ENCODE data around the gene AGBL4. TPM values are rescaled to one million over a fixed set of nuclear protein-coding genes. Genes with fewer than 3 reads are reported as not detected.

AGBL4 gene
- total RNA-seq, 4 donors from 2014 or later = not detected

GRCh38 chr1:48571303-48571987 is 1452.3 kb downstream of the AGBL4 start:
- intact Hi-C loops (cut with DNase I) = no loop called here
- no peaks in the 10 kb centered on the region for H3K9me3 ChIP-seq
- WGBS, 2 donors = 55 to 64% methylated on average over 2 to 3 of the region's 3 CpGs

GRCh38 chr1:48570568-48570967 is 1453.2 kb downstream of the AGBL4 start:
- H3K9me3 ChIP-seq = no peaks in the 10 kb centered on the region
- no peak for DNase-seq
- H3K4me1 ChIP-seq = no peaks in the 10 kb centered on the region
- H3K4me3 ChIP-seq = no peak overlapping the region
- peaks cover 0 to 14% (median 0%) of the 10 kb centered on the region in 4 donors for H3K27me3 ChIP-seq
- 71 to 73% methylated on average over 7 of the region's 7 CpGs for WGBS, 2 donors
- intact Hi-C loops (cut with DNase I) = no loop called here
- TF ChIP-seq CTCF (IDR thresholded peaks at IDR 0.05) = no peak
- no peak for TF ChIP-seq POLR2A (IDR thresholded peaks at IDR 0.05)
- no peaks in the 10 kb centered on the region for H3K36me3 ChIP-seq
- H3K27ac ChIP-seq = no peak overlapping the region

More at GRCh38 chr1:48571303-48571987, 1452.3 kb downstream of the AGBL4 start:
- Histone ChIP-seq H3K27me3 (peaks cover 0 to 14% (median 0%) of the 10 kb centered on the region in 4 donors), H3K4me3 (no peak overlapping the region), H3K27ac (no peak overlapping the region), H3K4me1 (no peaks in the 10 kb centered on the region), H3K36me3 (no peaks in the 10 kb centered on the region)
- no peak for DNase-seq
- TF ChIP-seq CTCF (IDR thresholded peaks at IDR 0.05) (no peak), POLR2A (IDR thresholded peaks at IDR 0.05) (no peak)

GRCh38 chr1:48568501-48568900 is 1455.3 kb downstream of the AGBL4 start:
- WGBS, 2 donors = 47 to 52% methylated on average over 2 of the region's 2 CpGs
- TF ChIP-seq CTCF (IDR thresholded peaks at IDR 0.05) (no peak), POLR2A (IDR thresholded peaks at IDR 0.05) (no peak)
- intact Hi-C loops (cut with DNase I) = no loop called here
- H3K36me3 ChIP-seq = no peaks in the 10 kb centered on the region
- no peaks in the 10 kb centered on the region for H3K9me3 ChIP-seq
- no peak overlapping the region for H3K27ac ChIP-seq
- peaks cover 0 to 7% (median 0%) of the 10 kb centered on the region in 4 donors for H3K27me3 ChIP-seq
- no peak for DNase-seq
- no peak overlapping the region for H3K4me3 ChIP-seq
- H3K4me1 ChIP-seq = no peaks in the 10 kb centered on the region

- intact Hi-C loops (cut with DNase I) = no loop called here
- Histone ChIP-seq H3K4me3 (no peak overlapping the region), H3K36me3 (no peaks in the 10 kb centered on the region), H3K27ac (no peak overlapping the region), H3K27me3 (peaks cover 0 to 6% (median 0%) of the 10 kb centered on the region in 4 donors), H3K4me1 (no peaks in the 10 kb centered on the region), H3K9me3 (no peaks in the 10 kb centered on the region)
- no peak for DNase-seq
- TF ChIP-seq POLR2A (IDR thresholded peaks at IDR 0.05) (no peak), CTCF (IDR thresholded peaks at IDR 0.05) (no peak)
- WGBS, 2 donors = 72 to 100% methylated on average over 1 to 2 of the region's 2 CpGs
Measured at GRCh38 chr1:48566492-48566891, 1457.3 kb downstream of the AGBL4 start.

- H3K36me3 ChIP-seq = no peaks in the 10 kb centered on the region
- no peaks in the 10 kb centered on the region for H3K4me1 ChIP-seq
- TF ChIP-seq POLR2A (IDR thresholded peaks at IDR 0.05) = no peak
- no peak for TF ChIP-seq CTCF (IDR thresholded peaks at IDR 0.05)
- H3K4me3 ChIP-seq = no peak overlapping the region
- H3K27me3 ChIP-seq = peaks cover 0 to 7% (median 0%) of the 10 kb centered on the region in 4 donors
- no peaks in the 10 kb centered on the region for H3K9me3 ChIP-seq
- DNase-seq = no peak
- 55 to 91% methylated on average over 1 of the region's 1 CpG for WGBS, 2 donors
- H3K27ac ChIP-seq = no peak overlapping the region
- intact Hi-C loops (cut with DNase I) = no loop called here
Measured at GRCh38 chr1:48563021-48563420, 1460.7 kb downstream of the AGBL4 start.
